Stimulated activated CD8-positive, alpha-beta memory T cell treated with anti-CD3 and anti-CD28 coated beads, Interleukin-2, amount 100 ng/mL, for 1 hour (primary cell): ENCODE data around the gene CCDC175.

Experiments
- DNase-seq, 2 donors: peaks; one replicate each; pipeline ENCODE4 v3.0.0-alpha.2; 2020; ENCODE audit warnings: low read depth in 2 of 2

The CCDC175 gene

GRCh38 chr14:59540852-59541251 is 35.8 kb downstream of the CCDC175 start:
- DNase-seq = no peak

- DNase-seq = no peak
Observed at GRCh38 chr14:59538936-59539335, 37.7 kb downstream of the CCDC175 start.

GRCh38 chr14:59537476-59537875 is 39.1 kb downstream of the CCDC175 start:
- DNase-seq = no peak

GRCh38 chr14:59534361-59534987 is 42.1 kb downstream of the CCDC175 start:
- DNase-seq = no peak

GRCh38 chr14:59532419-59532818 is 44.2 kb downstream of the CCDC175 start:
- DNase-seq = no peak

GRCh38 chr14:59530349-59530748 is 46.3 kb downstream of the CCDC175 start:
- no peak for DNase-seq

GRCh38 chr14:59529189-59529588 is 47.4 kb downstream of the CCDC175 start:
- DNase-seq = no peak

- DNase-seq = no peak
Observed at GRCh38 chr14:59520224-59520623, 56.4 kb downstream of the CCDC175 start.

- DNase-seq = no peak
Observed at GRCh38 chr14:59511916-59512575, 64.6 kb downstream of the CCDC175 start.

GRCh38 chr14:59510966-59511365 is 65.6 kb downstream of the CCDC175 start:
- no peak for DNase-seq

GRCh38 chr14:59510001-59510400 is 66.6 kb downstream of the CCDC175 start:
- no peak for DNase-seq

- DNase-seq = no peak
Observed at GRCh38 chr14:59509101-59509500, 67.5 kb downstream of the CCDC175 start.

GRCh38 chr14:59507752-59508103 is 68.9 kb downstream of the CCDC175 start:
- no peak for DNase-seq

GRCh38 chr14:59507063-59507751 is 69.4 kb downstream of the CCDC175 start:
- DNase-seq = peak in 1 of 2 donors; percentile 4

GRCh38 chr14:59503256-59503655 is 73.4 kb downstream of the CCDC175 start:
- DNase-seq = no peak

- no peak for DNase-seq
Observed at GRCh38 chr14:59500732-59501131, 75.9 kb downstream of the CCDC175 start.

GRCh38 chr14:59492384-59492783 is 84.2 kb downstream of the CCDC175 start:
- DNase-seq = no peak

- no peak for DNase-seq
Observed at GRCh38 chr14:59490756-59491155, 85.9 kb downstream of the CCDC175 start.

GRCh38 chr14:59484639-59485175 is 91.9 kb downstream of the CCDC175 start:
- DNase-seq = no peak

- DNase-seq = peak; percentile 97
Observed at GRCh38 chr14:59483819-59484638, 92.6 kb downstream of the CCDC175 start, which contains the start of the genes JKAMP and L3HYPDH. Gene JKAMP (plus strand): TSS chr14:59484517. CDS start chr14:59484590, 73 bp downstream. Gene L3HYPDH (minus strand): TSS chr14:59484408. CDS start chr14:59484316, 92 bp downstream.

- DNase-seq = no peak
Observed at GRCh38 chr14:59483363-59483762, 93.2 kb downstream of the CCDC175 start.
